EH (cell line): ENCODE results near the gene TERT.
A peak's percentile ranks its signal among the peaks of the same experiment; 100 is the strongest.

Experiments used
- DNase-seq: peaks from one replicate; pipeline ENCODE4 v3.0.0-alpha.2; 2015; ENCODE audit warnings: low read depth

Gene TERT

GRCh38 chr5:1318659-1319251 is 23.9 kb upstream of the TERT start:
- no peak for DNase-seq

- no peak for DNase-seq
Observed at GRCh38 chr5:1317921-1318565, 23.2 kb upstream of the TERT start.

- DNase-seq: no peak
Observed at GRCh38 chr5:1316588-1317340, 21.9 kb upstream of the TERT start.

- DNase-seq: no peak
Observed at GRCh38 chr5:1315709-1316587, 21.1 kb upstream of the TERT start.

GRCh38 chr5:1315018-1315708 is 20.3 kb upstream of the TERT start:
- DNase-seq: no peak

- no peak for DNase-seq
Observed at GRCh38 chr5:1314564-1314982, 19.7 kb upstream of the TERT start.

- peak; percentile 38 for DNase-seq
Observed at GRCh38 chr5:1312993-1313833, 18.3 kb upstream of the TERT start.

GRCh38 chr5:1312206-1312605 is 17.3 kb upstream of the TERT start:
- DNase-seq: no peak

- no peak for DNase-seq
Observed at GRCh38 chr5:1311439-1312055, 16.7 kb upstream of the TERT start.

GRCh38 chr5:1310118-1310517 is 15.2 kb upstream of the TERT start:
- DNase-seq: no peak

- DNase-seq: no peak
Observed at GRCh38 chr5:1304033-1304432, 9.2 kb upstream of the TERT start.

GRCh38 chr5:1302258-1302657 is 7.4 kb upstream of the TERT start:
- DNase-seq: no peak

GRCh38 chr5:1300581-1301083 is 5.8 kb upstream of the TERT start:
- DNase-seq: no peak

GRCh38 chr5:1299961-1300360 is 5.1 kb upstream of the TERT start:
- no peak for DNase-seq

- DNase-seq: no peak
Observed at GRCh38 chr5:1299511-1299850, 4.6 kb upstream of the TERT start.

- DNase-seq: no peak
Observed at GRCh38 chr5:1298723-1299510, 4.0 kb upstream of the TERT start.

GRCh38 chr5:1298067-1298551 is 3.2 kb upstream of the TERT start:
- DNase-seq: no peak

GRCh38 chr5:1297243-1297642 is 2.4 kb upstream of the TERT start:
- DNase-seq: no peak

GRCh38 chr5:1295650-1296037 is 776 bp upstream of the TERT start:
- no peak for DNase-seq
